ENCODE results near the gene NTHL1. TPM values are rescaled to one million over a fixed set of nuclear protein-coding genes. Genes with fewer than 3 reads are reported as not detected.

NTHL1 gene
- total and polyA plus RNA-seq, 9 of the 15 experiments (the other 6 are each of a cell fraction or from before 2014, with no cell fraction given) = 1.1 to 58.8 (median 17.6) TPM

GRCh38 chr16:2047330-2048115 lies at the start of gene NTHL1, which contains the start of gene TSC2 (continued):
- TF ChIP-seq ZNF318 (IDR thresholded peaks at IDR 0.05; ENCODE audit: borderline replicate concordance in 1 of 2, low read depth in 1 of 2) (no peak), ZNF277 (CRISPR knock-in tag; IDR thresholded peaks at IDR 0.05; ENCODE audit: borderline replicate concordance) (no peak), ZNF407 (IDR thresholded peaks at IDR 0.05; ENCODE audit: low read depth) (no peak), FOXK2 (conservative IDR thresholded peaks at IDR 0.05 in 1 of 2, IDR thresholded peaks at IDR 0.05 in 1 of 2; ENCODE audit: low read depth in 2 of 2) (peak in 1 of 2 experiments; percentile 51; a peak in 1 of 4 replicates), ATF1 (CRISPR knock-in tag; IDR thresholded peaks at IDR 0.05) (no peak), ATF1 (tag; IDR thresholded peaks at IDR 0.05) (peak; percentile 92), ZNF584 (CRISPR knock-in tag; IDR thresholded peaks at IDR 0.05; ENCODE audit: low read depth) (peak; percentile 73; the same call in 1 of the 2 replicates), ZNF778 (CRISPR knock-in tag; IDR thresholded peaks at IDR 0.05) (no peak)

Data from K562 (cell line).